A549 (cell line): ENCODE results near the gene UBTD1. TPM values are rescaled to one million over a fixed set of nuclear protein-coding genes. Genes with fewer than 3 reads are reported as not detected.

Experiments used
- ATAC-seq, 2 experiments: fragments of 200-7000 bp in 1 of 2; fragments of >200 bp in 1 of 2; cut with Nextera tagmentation in 1 of 2; cut with Tn5 transposase in 1 of 2; 3 replicates each; pipeline versions ENCODE4 v1.8.0 to v1.9.1; 2018 to 2020; ENCODE audit warnings: mild to moderate bottlenecking in 1 of 2, moderate library complexity in 1 of 2
- CTCF ChIA-PET: fragments of 300-600 bp; sonication (Branson Sonifier 250); formaldehyde crosslinking; extraction: SDS; loops from one replicate; lab custom pipeline; 2021; ENCODE audit warnings: antibody characterized with exemption, inconsistent platforms; lab: Yijun Ruan, JAX
- POLR2A ChIA-PET: fragments of 350-600 bp; formaldehyde crosslinking; extraction: SDS; loops from one replicate; lab custom pipeline; 2021; ENCODE audit warnings: antibody characterized with exemption, inconsistent platforms; lab: Yijun Ruan, JAX
- DNase-seq, 2 experiments: peaks; one replicate each; pipeline versions ENCODE4 v3.0.0 to v3.0.0-alpha.2; 2011 to 2016; ENCODE audit warnings: low read depth in 1 of 2, low spot score in 1 of 2
- FAIRE-seq: peaks from 2 replicates; lab custom pipeline; 2011; peaks lifted over from hg19 to GRCh38; lab: Jason Lieb, UNC
- H3K27ac ChIP-seq, 2 experiments: fragments of >200 bp; sonication (Bioruptor Twin); formaldehyde crosslinking; 3 replicates each; pipeline ENCODE4 v1.5.1; 2016 to 2017
- H3K4me1 ChIP-seq: fragments of >200 bp; sonication (Bioruptor Twin); formaldehyde crosslinking; 3 replicates; pipeline ENCODE4 v1.6.1; 2016
- H3K4me2 ChIP-seq: fragments of >200 bp; sonication (Bioruptor Twin); formaldehyde crosslinking; 3 replicates; pipeline ENCODE4 v1.6.1; 2016
- H3K4me3 ChIP-seq: fragments of >200 bp; sonication (Bioruptor Twin); formaldehyde crosslinking; 3 replicates; pipeline ENCODE4 v1.5.1; 2016
- H3K9me3 ChIP-seq: fragments of >200 bp; sonication (Bioruptor Twin); formaldehyde crosslinking; 3 replicates; pipeline ENCODE4 v1.6.1; 2016
- BHLHE40 ChIP-seq: IDR thresholded peaks from 2 replicates; pipeline ENCODE4 v1.6.1; 2012; ENCODE audit warnings: low read depth, low read length, inconsistent platforms
- CBX2 ChIP-seq: fragments of 200-600 bp; sonication (generic); IDR thresholded peaks from 2 replicates; pipeline ENCODE4 v1.6.1; 2016; ENCODE audit warnings: low read depth, mild to moderate bottlenecking, borderline replicate concordance
- CBX8 ChIP-seq: fragments of 200-600 bp; sonication (generic); IDR thresholded peaks from 2 replicates; pipeline ENCODE4 v1.6.1; 2016
- CTCF ChIP-seq: fragments of >200 bp; sonication (Bioruptor Twin); formaldehyde crosslinking; IDR thresholded peaks from 3 replicates; pipeline ENCODE4 v1.5.1; 2016
- E2F6 ChIP-seq: IDR thresholded peaks from 2 replicates; pipeline ENCODE4 v1.6.1; 2012; ENCODE audit warnings: low read depth, borderline replicate concordance
- EHF ChIP-seq: fragments of 250-450 bp; sonication (Bioruptor Pico); IDR thresholded peaks from 2 replicates; pipeline ENCODE4 v1.5.0; 2020; ENCODE audit warnings: mild to moderate bottlenecking
- EP300 ChIP-seq, 2 experiments: fragments of >200 bp; sonication (Bioruptor Twin); formaldehyde crosslinking; IDR thresholded peaks; 2 replicates in 1 of 2; 3 replicates in 1 of 2; pipeline ENCODE4 v1.6.1; 2016 to 2017
- FOSL2 ChIP-seq, 2 experiments: fragments of 450-650 bp in 1 of 2; fragments of >200 bp in 1 of 2; sonication (Bioruptor Twin) in 1 of 2; formaldehyde crosslinking; IDR thresholded peaks; 2 replicates each; pipeline versions ENCODE4 v1.5.0 to v1.6.1; 2016 to 2020; ENCODE audit warnings: mild to moderate bottlenecking in 1 of 2, moderate library complexity in 1 of 2
- FOXS1 ChIP-seq: fragments of 250-450 bp; sonication (Bioruptor Pico); IDR thresholded peaks from 2 replicates; pipeline ENCODE4 v1.5.0; 2020; ENCODE audit warnings: mild to moderate bottlenecking, moderate library complexity
- HMGXB4 ChIP-seq: fragments of 250-450 bp; sonication (Bioruptor Pico); IDR thresholded peaks from 2 replicates; pipeline ENCODE4 v1.5.0; 2021; ENCODE audit warnings: mild to moderate bottlenecking, moderate library complexity, borderline replicate concordance
- HOXB5 ChIP-seq: fragments of 250-450 bp; sonication (Bioruptor Pico); IDR thresholded peaks from 2 replicates; pipeline ENCODE4 v1.5.0; 2020; ENCODE audit warnings: mild to moderate bottlenecking, moderate library complexity
- JUNB ChIP-seq: fragments of >200 bp; sonication (Bioruptor Twin); formaldehyde crosslinking; IDR thresholded peaks from 2 replicates; pipeline ENCODE4 v1.6.1; 2016
- KDM5A ChIP-seq: fragments of 200-600 bp; sonication (generic); IDR thresholded peaks from 2 replicates; pipeline ENCODE4 v1.6.1; 2016; ENCODE audit warnings: antibody characterized with exemption, mild to moderate bottlenecking
- POLR2A ChIP-seq: IDR thresholded peaks from 2 replicates; pipeline ENCODE4 v1.6.1; 2012; ENCODE audit warnings: mild to moderate bottlenecking, low read length
- POLR2AphosphoS2 ChIP-seq: conservative IDR thresholded peaks from 2 replicates; pipeline ENCODE4 v1.6.1; 2012; ENCODE audit warnings: low read length, improper control_type of control experiment, inconsistent platforms
- RARB ChIP-seq: fragments of 250-450 bp; sonication (Bioruptor Pico); IDR thresholded peaks from 2 replicates; pipeline ENCODE4 v1.8.0; 2021; ENCODE audit warnings: mild to moderate bottlenecking, moderate library complexity
- RFX5 ChIP-seq: fragments of 450-650 bp; IDR thresholded peaks from 2 replicates; pipeline ENCODE4 v1.7.1; 2014; ENCODE audit warnings: antibody characterized with exemption, mild to moderate bottlenecking, moderate library complexity
- RNF2 ChIP-seq: fragments of 200-600 bp; sonication (generic); IDR thresholded peaks from 2 replicates; pipeline ENCODE4 v1.6.1; 2016; ENCODE audit warnings: low read depth, mild to moderate bottlenecking, antibody characterized with exemption, moderate library complexity, borderline replicate concordance
- SMC3 ChIP-seq: fragments of >200 bp; sonication (Bioruptor Twin); formaldehyde crosslinking; IDR thresholded peaks from 3 replicates; pipeline ENCODE4 v1.6.1; 2018; ENCODE audit warnings: inconsistent platforms
- SREBF2 ChIP-seq: fragments of 450-650 bp; IDR thresholded peaks from 2 replicates; pipeline ENCODE4 v1.6.1; 2014; ENCODE audit warnings: mild to moderate bottlenecking, moderate library complexity
- TFCP2L1 ChIP-seq: fragments of 250-450 bp; sonication (Bioruptor Pico); IDR thresholded peaks from 2 replicates; pipeline ENCODE4 v1.5.0; 2021; ENCODE audit warnings: mild to moderate bottlenecking
- TP53 ChIP-seq: fragments of 250-450 bp; sonication (Bioruptor Pico); IDR thresholded peaks from 2 replicates; pipeline ENCODE4 v1.5.0; 2021; ENCODE audit warnings: mild to moderate bottlenecking, moderate library complexity
- ZFP36 ChIP-seq: fragments of 450-650 bp; IDR thresholded peaks from 2 replicates; pipeline ENCODE4 v1.6.1; 2014; ENCODE audit warnings: borderline replicate concordance; ENCODE audit not compliant: partially characterized antibody
- ZSCAN20 ChIP-seq: fragments of 250-450 bp; sonication (Bioruptor Pico); IDR thresholded peaks from 2 replicates; pipeline ENCODE4 v1.8.0; 2022; ENCODE audit warnings: mild to moderate bottlenecking, moderate library complexity
- WGBS: methylation state at CpG from one replicate; pipeline ENCODE4 v1.1.6; 2017; ENCODE audit errors: missing lambda C conversion rate; 5-methylcytosine and 5-hydroxymethylcytosine counted together
- polyA plus RNA-seq, 4 experiments: library from polyadenylated mRNA; depleted of rRNA in 3 of 4; stranded (reverse); fragments of >200 nt; fragmentation: RNase III in 1 of 4; extraction: RNeasy Plus Mini Kit Qiagen cat#74134 plus additional on column Dnase treatment in 1 of 4; gene quantifications; 2 replicates in 3 of 4; 3 replicates in 1 of 4; pipeline ENCODE4 v1.2.3, GENCODE V29; 2011 to 2017
- TF ChIP-seq, protein P1 (sequence below): fragments of >200 bp; sonication (Bioruptor Twin); formaldehyde crosslinking; IDR thresholded peaks from 3 replicates; pipeline ENCODE4 v1.6.1; 2016
- TF ChIP-seq, protein P2 (sequence below): fragments of 450-650 bp; IDR thresholded peaks from 2 replicates; pipeline ENCODE4 v1.6.1; 2014; ENCODE audit warnings: antibody characterized with exemption
- TF ChIP-seq, protein P3 (sequence below): IDR thresholded peaks from 2 replicates; pipeline ENCODE4 v1.6.1; 2012

Gene UBTD1
- polyA plus RNA-seq, 2 of the 4 experiments (the other 2 are of a cell fraction), result 5.9 to 11.6 TPM

GRCh38 chr10:97479939-97480338 lies 18.8 kb upstream of the UBTD1 start:
- no peak overlapping the region for H3K27ac ChIP-seq
- H3K4me1 ChIP-seq, result peaks cover 12% of the 10 kb centered on the region; the same call in 2 of the 3 replicates
- DNase-seq (no peak), FAIRE-seq (no peak), ATAC-seq (no peak)
- CTCF ChIA-PET, result interaction anchor here (1.2 kb wide), 2 partner anchors 22 to 251 kb away, joined by 3 to 4 read pairs; no protein-coding TSS in a partner anchor
- TF ChIP-seq CTCF (no peak), ZFP36 (no peak), BHLHE40 (no peak), TFCP2L1 (no peak), POLR2A (no peak), FOXS1 (CRISPR knock-in tag) (no peak), POLR2AphosphoS2 (no peak), SMC3 (no peak), EHF (CRISPR knock-in tag) (no peak), JUNB (no peak), HOXB5 (CRISPR knock-in tag) (no peak)
- TF ChIP-seq, protein P1, sequence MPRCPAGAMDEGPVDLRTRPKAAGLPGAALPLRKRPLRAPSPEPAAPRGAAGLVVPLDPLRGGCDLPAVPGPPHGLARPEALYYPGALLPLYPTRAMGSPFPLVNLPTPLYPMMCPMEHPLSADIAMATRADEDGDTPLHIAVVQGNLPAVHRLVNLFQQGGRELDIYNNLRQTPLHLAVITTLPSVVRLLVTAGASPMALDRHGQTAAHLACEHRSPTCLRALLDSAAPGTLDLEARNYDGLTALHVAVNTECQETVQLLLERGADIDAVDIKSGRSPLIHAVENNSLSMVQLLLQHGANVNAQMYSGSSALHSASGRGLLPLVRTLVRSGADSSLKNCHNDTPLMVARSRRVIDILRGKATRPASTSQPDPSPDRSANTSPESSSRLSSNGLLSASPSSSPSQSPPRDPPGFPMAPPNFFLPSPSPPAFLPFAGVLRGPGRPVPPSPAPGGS, result no peak
- no peaks in the 10 kb centered on the region for H3K9me3 ChIP-seq
- POLR2A ChIA-PET, result no interaction called here
- H3K4me3 ChIP-seq, result no peak overlapping the region
- H3K4me2 ChIP-seq, result no peak overlapping the region
- 80% methylated on average over 9 of the region's 9 CpGs for WGBS

- DNase-seq, result no peak
- Histone ChIP-seq H3K4me1 (peaks cover 12% of the 10 kb centered on the region; the same call in 2 of the 3 replicates), H3K4me2 (no peak overlapping the region), H3K9me3 (no peaks in the 10 kb centered on the region), H3K27ac (no peak overlapping the region), H3K4me3 (no peak overlapping the region)
- CTCF ChIA-PET, result interaction anchor here (0.8 to 1.5 kb wide), 5 partner anchors 13 to 132 kb away, joined by 3 to 6 read pairs (median 5); no protein-coding TSS in a partner anchor
- 85% methylated on average over 4 of the region's 4 CpGs for WGBS
- POLR2A ChIA-PET, result no interaction called here
- no peak for ATAC-seq
- FAIRE-seq, result no peak
- no peak for TF ChIP-seq RNF2
- no peak for TF ChIP-seq SMC3
- TF ChIP-seq CTCF, result no peak
- TF ChIP-seq, protein P2, sequence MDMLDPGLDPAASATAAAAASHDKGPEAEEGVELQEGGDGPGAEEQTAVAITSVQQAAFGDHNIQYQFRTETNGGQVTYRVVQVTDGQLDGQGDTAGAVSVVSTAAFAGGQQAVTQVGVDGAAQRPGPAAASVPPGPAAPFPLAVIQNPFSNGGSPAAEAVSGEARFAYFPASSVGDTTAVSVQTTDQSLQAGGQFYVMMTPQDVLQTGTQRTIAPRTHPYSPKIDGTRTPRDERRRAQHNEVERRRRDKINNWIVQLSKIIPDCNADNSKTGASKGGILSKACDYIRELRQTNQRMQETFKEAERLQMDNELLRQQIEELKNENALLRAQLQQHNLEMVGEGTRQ, result no peak
- no peak for TF ChIP-seq POLR2A
- no peak for TF ChIP-seq KDM5A
- no peak for TF ChIP-seq ZSCAN20
- TF ChIP-seq ZFP36, result no peak
- no peak for TF ChIP-seq E2F6
- no peak for TF ChIP-seq TP53
- TF ChIP-seq HMGXB4 (CRISPR knock-in tag), result no peak
- TF ChIP-seq FOSL2 (IDR thresholded peaks at IDR 0.05), result no peak
- no peak for TF ChIP-seq FOSL2 (CRISPR knock-in tag; IDR thresholded peaks at IDR 0.05)
- TF ChIP-seq RFX5, result no peak
- TF ChIP-seq EP300 (IDR thresholded peaks at IDR 0.05), result no peak
- TF ChIP-seq, protein P3, sequence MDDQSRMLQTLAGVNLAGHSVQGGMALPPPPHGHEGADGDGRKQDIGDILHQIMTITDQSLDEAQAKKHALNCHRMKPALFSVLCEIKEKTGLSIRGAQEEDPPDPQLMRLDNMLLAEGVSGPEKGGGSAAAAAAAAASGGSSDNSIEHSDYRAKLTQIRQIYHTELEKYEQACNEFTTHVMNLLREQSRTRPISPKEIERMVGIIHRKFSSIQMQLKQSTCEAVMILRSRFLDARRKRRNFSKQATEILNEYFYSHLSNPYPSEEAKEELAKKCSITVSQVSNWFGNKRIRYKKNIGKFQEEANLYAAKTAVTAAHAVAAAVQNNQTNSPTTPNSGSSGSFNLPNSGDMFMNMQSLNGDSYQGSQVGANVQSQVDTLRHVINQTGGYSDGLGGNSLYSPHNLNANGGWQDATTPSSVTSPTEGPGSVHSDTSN, result no peak
- TF ChIP-seq CBX8, result no peak
- no peak for TF ChIP-seq RARB (CRISPR knock-in tag)
- TF ChIP-seq SREBF2, result no peak
- TF ChIP-seq CBX2, result no peak
Observed at GRCh38 chr10:97481071-97481470, 17.7 kb upstream of the UBTD1 start.
